WERI-Rb-1 (cell line): ENCODE data around the gene DYRK3.

Source experiments
- DNase-seq: peaks from one replicate; pipeline ENCODE4 v3.0.0-alpha.2; 2020
- H3K27ac ChIP-seq: fragments of 250-450 bp; sonication (Bioruptor Pico); 2 replicates; pipeline ENCODE4 v1.5.1; 2020; ENCODE audit warnings: mild to moderate bottlenecking, moderate library complexity
- H3K27me3 ChIP-seq: fragments of 250-450 bp; sonication (Bioruptor Pico); 2 replicates; pipeline ENCODE4 v1.5.1; 2021; ENCODE audit warnings: mild to moderate bottlenecking, low read depth, moderate library complexity; ENCODE audit not compliant: insufficient read depth, severe bottlenecking
- H3K36me3 ChIP-seq: fragments of 250-450 bp; sonication (Bioruptor Pico); 2 replicates; pipeline ENCODE4 v1.5.1; 2020; ENCODE audit warnings: mild to moderate bottlenecking, moderate library complexity
- H3K4me3 ChIP-seq: 2 replicates; pipeline ENCODE4 v1.5.1; 2011; ENCODE audit warnings: low read depth, mild to moderate bottlenecking, control low read depth, low read length
- H3K9me3 ChIP-seq: fragments of 250-450 bp; sonication (Bioruptor Pico); 2 replicates; pipeline ENCODE4 v1.5.1; 2021; ENCODE audit warnings: mild to moderate bottlenecking, moderate library complexity; ENCODE audit not compliant: severe bottlenecking
- CTCF ChIP-seq: IDR thresholded peaks from 2 replicates; pipeline ENCODE4 v1.5.1; 2011; ENCODE audit warnings: low read depth, mild to moderate bottlenecking, control low read depth, inconsistent platforms, low read length

DYRK3 gene

GRCh38 chr1:206672011-206672688 is 36.8 kb downstream of the DYRK3 start:
- DNase-seq = no peak
- no peaks in the 10 kb centered on the region for H3K36me3 ChIP-seq
- TF ChIP-seq CTCF = no peak
- no peaks in the 10 kb centered on the region for H3K27me3 ChIP-seq
- H3K27ac ChIP-seq = no peak overlapping the region
- no peaks in the 10 kb centered on the region for H3K9me3 ChIP-seq
- H3K4me3 ChIP-seq = no peak overlapping the region

GRCh38 chr1:206672844-206673758 is 37.8 kb downstream of the DYRK3 start:
- TF ChIP-seq CTCF = no peak
- H3K27ac ChIP-seq = no peak overlapping the region
- DNase-seq = no peak
- no peaks in the 10 kb centered on the region for H3K9me3 ChIP-seq
- H3K4me3 ChIP-seq = no peak overlapping the region
- H3K27me3 ChIP-seq = no peaks in the 10 kb centered on the region
- H3K36me3 ChIP-seq = no peaks in the 10 kb centered on the region

- TF ChIP-seq CTCF = no peak
- no peaks in the 10 kb centered on the region for H3K9me3 ChIP-seq
- no peak overlapping the region for H3K27ac ChIP-seq
- no peaks in the 10 kb centered on the region for H3K36me3 ChIP-seq
- DNase-seq = no peak
- H3K27me3 ChIP-seq = no peaks in the 10 kb centered on the region
- no peak overlapping the region for H3K4me3 ChIP-seq
These were observed 38.9 kb downstream of the DYRK3 start for GRCh38 chr1:206674236-206674635.

DNA sequence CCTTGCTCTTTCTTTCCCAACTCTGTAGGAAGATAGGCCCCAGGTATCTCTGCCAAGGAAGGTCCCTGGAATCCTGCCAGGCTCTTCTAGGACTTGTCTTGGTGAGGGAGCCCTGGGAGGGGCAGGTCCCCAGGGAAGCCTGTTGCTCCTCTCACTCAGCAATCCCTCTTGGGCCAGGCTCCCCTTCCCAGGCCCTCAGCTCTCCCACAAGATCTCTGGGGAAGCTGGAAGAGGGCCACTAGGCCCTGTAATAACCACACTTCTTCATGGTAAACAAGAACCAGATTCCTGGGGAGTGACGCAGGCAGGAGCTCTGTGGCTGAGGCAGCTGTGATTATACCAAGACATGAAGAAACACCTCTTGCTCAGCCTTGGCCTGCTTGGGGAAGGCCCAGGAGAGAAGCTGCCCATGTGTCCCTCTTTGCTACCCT is 39.4 kb downstream of the DYRK3 start:
- no peak for DNase-seq
- H3K36me3 ChIP-seq = no peaks in the 10 kb centered on the region
- no peak overlapping the region for H3K27ac ChIP-seq
- H3K9me3 ChIP-seq = no peaks in the 10 kb centered on the region
- no peak for TF ChIP-seq CTCF
- no peak overlapping the region for H3K4me3 ChIP-seq
- H3K27me3 ChIP-seq = no peaks in the 10 kb centered on the region

GRCh38 chr1:206676499-206676898 is 41.2 kb downstream of the DYRK3 start:
- no peak for TF ChIP-seq CTCF

More at GRCh38 chr1:206676499-206676898, 41.2 kb downstream of the DYRK3 start:
- Histone ChIP-seq H3K36me3 (no peaks in the 10 kb centered on the region), H3K27me3 (no peaks in the 10 kb centered on the region), H3K4me3 (no peak overlapping the region), H3K27ac (no peak overlapping the region), H3K9me3 (no peaks in the 10 kb centered on the region)
- DNase-seq = no peak
